Ovary (tissue), 3 donors: ENCODE measurements around the gene LMX1B.

Experiments used
- CTCF ChIP-seq, 3 donors: fragments of 450-650 bp in 2 of 3; fragments of 200-600 bp in 1 of 3; IDR thresholded peaks; one replicate each; pipeline versions ENCODE4 v1.5.1 to v1.8.0; 2016 to 2022; ENCODE audit warnings: antibody characterized with exemption in 3 of 3, mild to moderate bottlenecking in 1 of 3
- EP300 ChIP-seq: sonication (generic); formaldehyde crosslinking; IDR thresholded peaks from one replicate; pipeline ENCODE4 v1.6.1; 2017; ENCODE audit warnings: antibody characterized with exemption
- POLR2A ChIP-seq: fragments of 450-650 bp; IDR thresholded peaks from one replicate; pipeline ENCODE4 v1.6.1; 2017; ENCODE audit warnings: antibody characterized with exemption, mild to moderate bottlenecking, moderate library complexity
- donor health status: DM: no; HTN: no; CAD: no.

DNA sequence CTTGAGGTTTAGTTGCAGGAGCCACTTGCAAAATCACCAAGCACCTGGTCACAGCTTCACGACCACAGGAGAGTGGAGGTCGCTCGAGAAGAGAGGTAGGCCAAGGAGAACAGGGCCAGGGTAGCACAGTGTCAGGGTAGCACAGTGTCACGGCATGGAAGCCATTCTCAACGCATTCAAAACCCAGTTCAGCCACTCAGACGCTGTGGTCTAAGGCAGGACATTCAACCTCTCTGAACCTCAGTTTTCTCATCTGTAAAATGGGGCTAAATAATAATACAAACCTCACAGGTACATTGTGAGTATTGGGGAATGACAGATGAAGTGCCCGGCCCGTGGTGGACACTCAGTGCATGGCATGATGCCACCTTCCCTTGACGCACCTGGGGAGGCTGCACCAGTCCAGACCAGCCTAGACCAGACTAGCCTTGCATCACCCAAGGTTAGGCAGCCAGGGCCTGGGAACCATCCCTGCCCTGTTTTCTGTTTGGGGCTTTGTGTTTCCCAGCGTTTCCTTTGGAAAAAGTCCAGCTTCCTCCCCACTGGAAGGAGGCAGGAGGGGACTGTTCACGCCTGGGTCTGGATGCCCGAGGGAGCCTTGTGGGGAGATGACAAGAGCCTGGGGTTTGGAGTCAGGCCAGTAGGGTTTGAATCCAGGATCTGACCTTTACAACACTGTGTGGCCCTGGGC is 7.8 kb upstream of the LMX1B start:
- TF ChIP-seq CTCF (IDR thresholded peaks at IDR 0.05) (no peak), POLR2A (no peak), EP300 (no peak)
